HL-60 (cell line): ENCODE measurements around the gene CFAP20DC.

Source experiments
- DNase-seq, 2 experiments: peaks; one replicate each; pipeline ENCODE4 v3.0.0-alpha.2; 2010 to 2020; ENCODE audit warnings: low read depth in 1 of 2, low spot score in 1 of 2
- H3K27ac ChIP-seq: fragments of 250-450 bp; sonication (Bioruptor Pico); replicated peaks from 2 replicates; pipeline ENCODE4 v1.5.1; 2020; ENCODE audit warnings: mild to moderate bottlenecking, moderate library complexity
- H3K27me3 ChIP-seq: fragments of 250-450 bp; sonication (Bioruptor Pico); 2 replicates; pipeline ENCODE4 v1.5.1; 2021; ENCODE audit warnings: mild to moderate bottlenecking, moderate library complexity; ENCODE audit not compliant: insufficient read depth, poor library complexity, severe bottlenecking
- H3K4me3 ChIP-seq: replicated peaks from 2 replicates; pipeline ENCODE4 v1.5.1; 2011; ENCODE audit warnings: mild to moderate bottlenecking, control low read depth, low read length; ENCODE audit not compliant: insufficient read depth
- CTCF ChIP-seq: IDR thresholded peaks from one replicate; pipeline ENCODE4 v1.5.1; 2011; ENCODE audit warnings: low read length, control low read depth, inconsistent platforms; ENCODE audit not compliant: insufficient read depth
- GABPA ChIP-seq: IDR thresholded peaks from 2 replicates; pipeline ENCODE4 v1.6.1; 2012; ENCODE audit warnings: low read depth
- POLR2AphosphoS5 ChIP-seq: IDR thresholded peaks from 2 replicates; pipeline ENCODE4 v1.6.1; 2012; ENCODE audit warnings: low read depth
- REST ChIP-seq: IDR thresholded peaks from 2 replicates; pipeline ENCODE4 v1.6.1; 2012; ENCODE audit warnings: low read depth; ENCODE audit not compliant: insufficient replicate concordance
- SPI1 ChIP-seq: IDR thresholded peaks from 2 replicates; pipeline ENCODE4 v1.6.1; 2012; ENCODE audit warnings: low read depth, mild to moderate bottlenecking, borderline replicate concordance

Gene CFAP20DC

GRCh38 chr3:58999774-59000160 lies 50.1 kb downstream of the CFAP20DC start:
- H3K27ac ChIP-seq = no peak overlapping the region
- no peak for DNase-seq
- no peak overlapping the region for H3K4me3 ChIP-seq
- TF ChIP-seq CTCF = no peak
- TF ChIP-seq POLR2AphosphoS5 = no peak
- no peak for TF ChIP-seq GABPA
- TF ChIP-seq SPI1 = no peak
- no peak for TF ChIP-seq REST
- H3K27me3 ChIP-seq = no peaks in the 10 kb centered on the region

- Histone ChIP-seq H3K4me3 (no peak overlapping the region), H3K27ac (no peak overlapping the region), H3K27me3 (no peaks in the 10 kb centered on the region)
- DNase-seq = no peak
- TF ChIP-seq REST (no peak), CTCF (no peak), POLR2AphosphoS5 (no peak), SPI1 (no peak)
These were observed 50.6 kb downstream of the CFAP20DC start for GRCh38 chr3:58999134-58999773.

- H3K27me3 ChIP-seq = no peaks in the 10 kb centered on the region
- H3K4me3 ChIP-seq = no peak overlapping the region
- H3K27ac ChIP-seq = no peak overlapping the region
- DNase-seq = no peak
- TF ChIP-seq SPI1 (no peak), CTCF (no peak), REST (no peak), POLR2AphosphoS5 (no peak), GABPA (no peak)
These were observed 51.2 kb downstream of the CFAP20DC start for GRCh38 chr3:58998476-58999117.
